Left renal cortex interstitium (tissue), 4 donors: ENCODE results near the gene DLX5. TPM values are rescaled to one million over a fixed set of nuclear protein-coding genes. Genes with fewer than 3 reads are reported as not detected.

Source experiments
- DNase-seq, 4 donors: peaks; one replicate each; pipeline ENCODE4 v3.0.0-alpha.2; 2013; ENCODE audit warnings: low read depth in 4 of 4, low spot score in 2 of 4, missing footprints in 1 of 4
- polyA plus RNA-seq, 4 donors: library from polyadenylated mRNA; unstranded; fragments of 120-200 nt; gene quantifications; one replicate each; pipeline ENCODE4 v1.2.1, GENCODE V29; 2013; ENCODE audit not compliant: insufficient read length in 4 of 4

The DLX5 gene
- polyA plus RNA-seq, 4 donors = 0.13 TPM; not detected in 3

DNA sequence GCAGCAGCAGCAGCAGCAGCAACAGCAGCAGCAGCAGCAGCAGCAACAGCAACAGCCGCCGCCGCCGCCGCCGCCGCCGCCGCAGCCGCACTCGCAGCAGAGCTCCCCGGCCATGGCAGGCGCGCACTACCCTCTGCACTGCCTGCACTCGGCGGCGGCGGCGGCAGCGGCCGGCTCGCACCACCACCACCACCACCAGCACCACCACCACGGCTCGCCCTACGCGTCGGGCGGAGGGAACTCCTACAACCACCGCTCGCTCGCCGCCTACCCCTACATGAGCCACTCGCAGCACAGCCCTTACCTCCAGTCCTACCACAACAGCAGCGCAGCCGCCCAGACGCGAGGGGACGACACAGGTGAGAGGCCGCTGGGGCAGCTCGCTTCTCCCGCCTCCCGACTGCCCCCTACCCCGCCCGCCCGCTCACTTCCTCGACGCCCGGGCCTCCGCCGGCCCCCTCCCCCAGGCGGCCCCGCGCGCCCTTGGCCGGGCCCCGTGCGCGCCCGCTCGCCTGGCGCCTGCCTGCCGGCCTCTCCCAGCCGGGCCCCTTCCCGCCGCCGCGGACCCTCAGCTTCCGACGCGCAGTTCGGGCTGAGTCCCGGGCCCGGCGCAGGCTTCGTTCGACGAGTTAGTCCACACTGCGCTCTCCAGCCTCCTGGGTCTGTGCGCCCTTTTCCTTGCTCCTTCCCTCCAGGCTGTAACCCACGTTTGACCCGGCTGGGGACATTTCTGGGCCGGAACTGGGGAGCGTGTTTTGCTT lies 18.4 kb downstream of the DLX5 start:
- no peak for DNase-seq

DNA sequence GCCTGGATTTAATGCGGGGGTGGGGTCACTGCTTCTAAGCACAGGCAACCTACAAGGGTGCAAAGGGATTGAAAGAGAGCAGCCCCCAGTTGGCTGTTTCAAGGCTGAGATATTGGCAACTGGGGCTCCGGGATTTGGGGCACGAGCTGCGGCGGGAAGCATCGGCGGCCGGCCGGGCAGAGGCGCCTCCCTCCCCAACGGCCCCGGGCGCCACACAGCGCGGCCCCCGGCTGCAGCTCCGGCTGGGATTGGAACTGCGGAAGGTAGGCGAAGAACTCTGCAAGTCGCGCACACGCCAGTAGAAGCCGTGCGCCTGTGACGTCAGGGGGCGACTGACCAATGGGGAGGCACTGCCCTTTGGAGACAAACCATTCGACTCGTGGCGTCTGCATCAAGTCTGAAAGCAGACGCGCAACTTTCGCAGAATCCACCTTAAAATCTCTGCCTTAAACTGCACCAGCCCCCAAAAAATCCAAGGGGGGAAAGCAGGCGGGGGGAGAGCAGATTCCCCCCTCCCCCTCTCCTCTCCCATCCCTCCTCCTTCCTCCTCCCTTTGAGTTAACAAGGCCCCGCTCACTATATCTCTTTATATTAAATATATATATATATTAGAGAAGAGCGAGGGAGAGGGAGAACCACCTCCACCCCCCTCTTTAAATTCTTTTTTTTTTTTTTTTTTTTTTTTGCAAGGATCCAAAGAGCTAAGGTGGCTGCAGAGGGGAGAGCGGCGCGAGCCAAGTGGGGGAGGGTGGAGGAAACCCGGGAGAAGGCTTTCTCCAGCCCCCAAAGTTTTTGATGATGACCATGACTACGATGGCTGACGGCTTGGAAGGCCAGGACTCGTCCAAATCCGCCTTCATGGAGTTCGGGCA lies 19.2 kb downstream of the DLX5 start, which contains the start of gene DLX6:
TSS of gene DLX6 (plus strand) at position 371 of the 872 bp plus-strand sequence. CDS start at position 796, 425 bp downstream.
- DNase-seq = no peak

DNA sequence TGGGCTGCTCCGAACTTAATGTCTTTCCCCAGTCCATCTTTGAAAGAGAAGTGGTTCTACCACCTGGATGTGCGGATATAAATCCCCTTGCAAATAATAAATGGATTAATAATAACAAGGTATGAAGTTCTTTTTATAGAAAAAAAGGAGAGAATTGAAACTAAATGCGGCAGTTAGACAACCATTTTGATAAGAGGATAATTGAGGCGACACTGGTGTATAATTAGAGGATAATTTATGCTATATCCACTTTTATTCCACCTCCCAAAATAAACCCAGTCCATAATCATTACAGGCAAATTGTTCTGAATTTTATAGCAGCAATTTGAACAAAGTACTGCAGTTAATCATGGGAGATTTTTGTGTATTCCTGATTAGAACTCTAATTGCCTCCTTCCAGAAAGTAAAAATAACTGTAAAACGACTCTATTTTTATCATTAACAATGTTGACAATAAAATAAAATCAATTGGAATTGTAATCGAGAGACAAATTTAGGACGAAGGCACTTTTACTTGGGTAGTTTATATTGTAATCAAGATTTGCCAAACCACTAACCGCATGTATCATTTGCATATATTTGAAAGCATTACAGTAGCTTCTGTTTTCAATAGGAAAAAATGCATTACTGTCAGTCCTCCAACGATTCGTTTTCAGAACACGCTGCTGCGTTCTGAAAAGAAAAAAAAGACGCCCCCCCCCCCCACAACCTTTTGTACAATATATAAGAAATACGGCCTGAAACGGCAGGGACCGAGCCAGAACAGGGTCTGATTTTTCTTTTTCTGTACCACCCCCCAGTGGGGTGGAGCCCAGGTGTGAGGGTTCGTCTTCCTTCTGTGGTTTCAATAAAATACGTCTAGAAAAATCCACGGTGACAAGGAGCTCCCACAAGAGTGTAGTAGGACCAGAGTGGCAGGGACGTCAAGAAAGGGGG lies 20.1 kb downstream of the DLX5 start:
- no peak for DNase-seq

DNA sequence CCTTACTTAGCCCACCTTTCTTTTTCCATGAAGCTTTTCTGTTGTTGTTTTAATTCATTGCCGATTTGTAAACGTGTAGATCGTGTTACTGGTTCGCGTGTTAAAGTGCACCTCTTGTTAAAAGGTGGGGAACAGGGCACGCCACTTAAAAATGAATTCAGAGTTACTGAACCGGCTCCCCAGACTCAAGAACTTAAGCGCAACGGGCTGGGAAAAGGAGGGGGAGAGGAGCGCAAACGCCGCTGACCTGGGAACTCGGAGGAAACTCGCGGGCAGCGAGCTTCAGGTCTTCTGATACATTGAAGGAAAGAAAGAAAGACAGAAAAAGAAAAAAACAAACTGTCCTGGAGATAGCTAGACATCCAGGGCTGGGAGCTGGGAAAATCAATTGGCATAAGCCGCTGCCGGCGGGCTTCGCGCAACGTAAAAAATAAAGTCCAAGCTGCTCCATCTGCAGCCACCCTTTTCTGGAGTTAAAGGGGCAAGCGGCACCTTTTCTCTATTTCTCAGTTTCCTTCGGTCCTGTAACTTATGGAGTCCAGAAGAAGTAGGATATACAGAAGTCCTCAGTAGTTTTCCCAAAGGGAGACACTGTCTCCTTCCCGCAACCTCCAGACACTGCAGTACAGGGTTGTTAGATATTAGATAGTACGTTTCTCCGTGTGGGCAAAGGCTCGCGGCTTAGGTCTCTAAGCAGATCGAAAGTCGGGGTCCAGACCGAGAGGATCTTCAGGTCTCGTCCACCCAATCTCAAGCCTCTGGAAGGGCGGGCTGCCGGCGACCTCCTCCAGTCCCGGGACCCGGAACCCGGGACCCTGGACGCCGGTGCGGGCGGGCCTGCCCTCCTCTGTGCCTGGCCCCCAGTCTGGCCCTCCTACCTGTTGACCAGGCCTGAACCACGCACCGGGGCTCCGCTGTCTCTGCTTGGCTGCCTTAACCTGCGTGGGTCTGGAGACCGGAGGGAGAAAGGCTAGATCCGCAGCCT lies 21.1 kb downstream of the DLX5 start:
- no peak for DNase-seq

DNA sequence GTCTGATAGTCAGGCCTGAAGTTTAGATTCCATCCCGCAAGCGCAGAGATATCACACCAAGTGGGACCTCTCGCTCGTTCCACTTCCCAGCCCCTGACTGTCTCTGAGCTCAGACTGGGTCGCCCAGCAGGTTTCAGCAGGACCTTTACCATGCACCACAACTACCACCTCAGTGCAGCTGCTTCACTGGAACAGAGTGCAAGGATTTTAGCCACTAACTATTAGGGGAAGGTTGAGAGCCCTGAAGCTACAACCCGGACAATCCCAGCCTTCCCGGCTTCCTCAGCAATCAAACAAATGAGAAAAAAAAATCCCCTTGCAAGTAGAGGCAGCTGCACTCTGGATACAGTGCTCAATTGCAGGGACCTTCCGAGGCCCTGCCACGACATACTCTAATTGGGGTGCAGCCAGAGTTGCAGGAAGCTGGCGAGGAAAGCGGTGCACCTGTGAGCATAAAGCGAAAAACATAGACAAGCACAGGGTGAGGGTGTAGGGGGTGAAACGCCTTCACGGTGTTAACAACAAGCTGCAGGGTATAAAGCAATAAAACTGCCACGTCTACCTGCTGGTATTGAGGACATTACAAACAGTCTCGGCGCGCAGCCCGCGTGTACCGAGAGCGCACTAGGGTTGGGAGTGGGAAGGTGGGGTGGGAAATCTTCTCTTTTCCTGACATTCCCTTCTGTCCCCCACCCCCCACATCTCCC lies 21.9 kb downstream of the DLX5 start:
- DNase-seq = no peak

DNA sequence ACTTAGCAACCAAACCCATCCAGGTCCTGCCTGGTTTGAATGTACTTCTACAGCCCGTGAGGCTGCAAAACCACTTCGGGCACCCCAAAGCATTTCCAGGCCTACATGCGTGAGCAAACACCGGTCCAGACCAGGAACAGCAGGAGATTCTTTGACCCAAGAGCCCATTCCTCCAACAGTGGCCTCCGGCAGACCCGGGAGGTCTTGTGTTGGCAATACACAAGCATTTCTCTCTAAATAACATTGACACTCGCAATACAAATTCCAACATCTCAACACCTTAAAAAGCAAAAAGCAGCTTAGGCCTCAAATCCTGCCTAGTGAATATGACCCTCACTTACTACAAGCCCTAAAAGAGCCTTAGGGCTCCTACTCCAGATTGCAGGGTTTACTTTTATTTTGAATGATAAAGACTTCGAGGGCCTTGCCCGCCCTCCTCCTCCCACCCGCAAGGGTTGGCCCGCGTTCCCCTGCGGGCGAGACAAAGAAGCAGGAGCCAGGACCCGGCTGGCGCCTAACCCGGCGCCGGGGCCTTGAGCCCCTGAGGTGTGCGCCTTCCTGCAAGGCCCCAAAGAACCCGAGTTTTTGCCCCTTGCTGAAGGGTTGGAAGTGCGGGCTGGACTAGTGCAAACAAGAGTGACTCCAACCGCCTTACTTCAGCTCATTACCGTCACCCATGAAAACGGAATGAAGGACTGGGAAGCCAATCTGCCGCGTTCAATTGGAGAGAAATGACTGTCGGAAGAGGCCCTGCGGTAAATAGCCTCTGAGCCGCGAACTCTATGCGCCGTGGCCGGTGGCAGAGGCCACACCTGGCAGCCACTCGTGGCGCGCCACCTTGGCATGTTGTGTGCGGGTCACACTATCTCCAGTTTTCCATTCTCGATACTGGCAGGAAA lies 22.7 kb downstream of the DLX5 start:
- DNase-seq = no peak

DNA sequence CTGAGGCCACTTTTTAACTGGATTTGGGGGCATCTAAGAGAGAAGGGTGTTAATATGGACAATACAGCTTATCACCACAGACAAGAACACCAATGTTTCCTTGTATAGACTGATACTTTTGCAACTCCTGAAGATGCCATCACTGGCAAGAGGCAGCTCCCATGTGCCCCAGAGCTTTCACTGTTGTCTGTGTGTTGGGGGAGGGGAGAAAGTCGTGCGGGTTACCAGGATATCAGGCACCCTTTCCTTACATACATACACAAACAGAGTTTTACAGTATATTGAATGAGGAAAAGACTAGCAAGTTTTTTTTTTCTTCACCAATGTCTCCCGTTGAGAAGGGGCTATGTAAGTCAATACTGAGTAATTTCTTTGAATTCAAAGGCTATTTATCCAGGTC lies 23.4 kb downstream of the DLX5 start:
- no peak for DNase-seq

DNA sequence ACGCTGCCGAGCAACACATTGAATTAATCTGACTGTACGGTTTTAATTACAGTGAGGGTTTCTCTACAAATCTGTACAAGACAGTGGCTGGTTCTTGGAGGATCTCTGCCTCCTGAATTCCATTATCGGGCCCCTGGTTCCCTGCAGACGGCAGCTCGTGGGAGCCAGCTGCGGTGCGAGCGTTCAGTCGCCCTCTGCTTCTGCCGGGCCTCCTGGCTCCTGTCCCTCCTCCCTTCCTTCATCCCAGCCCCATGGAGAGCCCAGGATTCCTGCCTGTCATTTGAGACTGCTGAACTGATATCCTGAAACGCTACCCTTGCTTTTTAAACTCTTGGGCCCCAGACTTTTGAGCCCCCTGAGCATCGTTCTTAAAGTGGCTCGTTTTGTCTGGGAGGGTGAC lies 25.9 kb downstream of the DLX5 start:
- DNase-seq = no peak

DNA sequence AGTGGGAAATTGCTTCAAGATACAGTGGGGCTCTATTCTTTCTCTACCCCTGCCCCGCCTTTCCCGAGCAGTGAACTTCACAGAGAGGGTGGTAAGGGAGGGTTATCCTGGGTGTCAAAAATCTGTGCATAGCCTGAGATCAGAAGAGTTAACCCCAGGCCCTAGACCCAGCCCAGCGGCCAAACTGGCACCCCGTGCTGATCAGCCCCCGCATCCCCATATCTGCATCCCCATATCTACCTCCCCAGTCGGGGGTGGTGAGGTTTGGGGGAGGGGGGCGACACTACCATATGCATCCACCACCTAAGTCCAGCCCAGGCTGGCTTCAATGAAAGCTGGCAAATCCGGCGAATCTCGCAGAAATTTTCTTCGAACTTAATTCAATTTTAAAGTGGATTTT lies 26.3 kb downstream of the DLX5 start:
- no peak for DNase-seq

DNA sequence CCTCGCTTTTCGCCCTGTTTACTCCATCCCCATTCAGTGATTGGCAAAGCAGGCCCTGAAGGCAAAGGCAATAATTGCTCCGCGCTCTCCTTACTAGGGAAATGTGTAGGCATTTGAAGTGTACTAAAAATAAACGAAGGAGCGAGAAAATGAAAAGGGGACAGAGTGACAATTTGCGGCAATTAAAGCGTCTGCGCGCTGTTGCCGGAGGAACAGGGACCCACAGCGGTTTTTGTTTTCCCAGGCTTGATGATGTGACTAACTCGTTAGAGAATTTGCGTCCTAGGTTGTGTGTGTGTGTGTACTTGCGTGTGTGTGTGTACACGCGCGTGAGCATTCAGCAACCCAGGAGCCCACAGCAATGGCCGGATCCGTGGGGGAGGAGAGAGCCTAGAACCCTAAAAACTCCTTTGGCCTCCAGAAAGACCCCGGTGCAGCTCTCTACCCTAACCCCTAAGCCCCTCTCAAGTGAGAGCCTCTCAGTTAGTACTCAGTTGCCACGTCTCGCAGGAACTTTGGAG lies 27.1 kb downstream of the DLX5 start:
- no peak for DNase-seq

DNA sequence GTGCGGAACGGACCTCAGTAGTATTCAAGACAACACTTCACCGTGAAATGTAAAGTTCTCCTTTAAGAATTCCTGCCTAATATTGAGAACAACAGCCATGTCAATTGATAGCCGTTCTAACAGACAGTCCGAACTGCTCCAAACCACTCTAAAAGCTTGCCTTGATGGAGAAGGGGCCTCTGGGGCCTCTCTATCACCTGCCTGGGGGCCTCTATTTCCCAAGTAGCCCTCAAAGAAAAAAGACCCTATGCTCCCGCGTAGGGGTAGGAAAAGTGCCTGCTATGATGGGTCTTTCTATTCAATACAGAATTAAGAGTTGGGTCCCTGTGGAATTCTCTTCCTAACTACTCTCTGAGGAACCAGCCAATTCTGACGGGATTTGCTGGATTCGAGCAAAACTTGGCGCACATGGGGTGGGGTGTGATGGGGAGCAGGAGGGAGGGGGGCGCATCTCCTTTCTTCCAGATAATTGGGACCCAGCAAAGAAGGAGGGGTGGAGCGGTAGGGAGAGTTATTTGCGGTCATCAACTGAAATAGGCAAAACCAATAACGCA lies 27.6 kb downstream of the DLX5 start:
- DNase-seq = no peak

DNA sequence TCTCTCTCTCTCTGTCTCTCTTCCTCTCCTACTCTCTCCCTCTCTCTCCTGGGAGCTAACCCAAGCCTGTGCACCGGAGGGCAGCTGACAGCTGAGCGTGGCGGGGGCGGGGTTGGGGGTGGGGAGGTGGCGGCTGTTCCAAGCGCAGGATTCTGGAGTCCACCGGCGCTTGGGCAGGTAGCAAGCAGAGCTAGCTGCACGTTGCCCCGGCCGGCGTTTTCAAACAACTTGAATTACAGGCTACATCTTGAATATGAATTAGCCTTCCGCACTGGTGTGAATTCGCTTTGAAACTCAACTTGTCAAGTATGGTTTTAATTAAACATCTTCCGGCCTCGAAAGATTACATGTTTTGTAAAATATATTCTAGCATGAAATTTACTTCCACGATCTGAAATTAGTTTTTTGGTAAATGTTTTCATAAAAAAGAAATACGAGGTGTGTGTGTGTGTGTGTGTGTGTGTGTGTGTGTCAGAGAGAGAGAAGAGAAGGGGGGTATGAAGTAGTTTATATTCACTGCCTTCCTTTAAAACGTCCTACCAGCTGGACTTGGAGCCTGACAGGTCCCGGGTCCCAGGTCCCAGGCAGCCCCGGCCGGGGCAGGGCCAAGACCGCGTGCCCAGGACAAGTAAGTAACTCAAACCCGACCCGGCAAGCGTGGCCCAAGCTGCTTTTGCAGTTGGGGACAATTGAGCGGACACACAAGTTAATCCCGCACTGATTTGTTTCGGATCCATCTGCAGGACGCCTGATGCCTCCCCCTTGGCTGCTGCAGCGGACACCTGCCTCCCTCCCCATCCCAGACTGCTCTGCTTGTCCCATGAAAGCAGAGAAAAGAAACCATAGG lies 28.3 kb downstream of the DLX5 start:
- DNase-seq = no peak

DNA sequence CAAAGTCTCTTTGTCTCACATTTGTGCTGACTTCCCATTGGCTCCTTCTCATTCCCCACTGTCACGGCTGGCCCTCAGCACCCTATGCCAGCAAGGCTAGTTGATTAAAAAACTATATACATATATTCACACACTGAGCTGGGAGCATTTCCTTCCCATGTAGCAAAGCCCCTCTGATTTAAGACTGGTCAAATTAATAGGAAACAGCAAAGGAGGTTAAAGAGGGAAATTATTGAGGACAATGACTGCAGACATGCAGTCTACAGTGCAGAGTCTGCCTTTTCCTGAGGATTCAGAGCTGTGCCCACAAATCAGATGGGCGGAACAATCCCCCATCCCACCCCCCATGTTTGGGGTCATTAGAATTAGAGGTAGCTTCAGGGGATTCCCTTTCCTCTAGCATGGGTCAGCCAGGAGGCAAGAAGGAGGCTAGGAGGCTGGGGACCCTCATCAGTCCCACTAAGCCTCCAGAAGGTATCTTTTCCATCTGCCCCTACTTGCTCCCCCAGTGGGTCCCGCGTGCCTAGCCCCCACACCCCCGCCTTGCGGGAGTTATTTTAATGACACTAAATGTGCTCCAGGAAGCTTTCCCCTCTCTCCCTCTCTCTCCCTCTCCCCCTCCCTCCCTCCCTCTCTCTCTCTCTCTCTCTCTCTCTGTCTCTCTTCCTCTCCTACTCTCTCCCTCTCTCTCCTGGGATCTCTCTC lies 29.1 kb downstream of the DLX5 start:
- no peak for DNase-seq

DNA sequence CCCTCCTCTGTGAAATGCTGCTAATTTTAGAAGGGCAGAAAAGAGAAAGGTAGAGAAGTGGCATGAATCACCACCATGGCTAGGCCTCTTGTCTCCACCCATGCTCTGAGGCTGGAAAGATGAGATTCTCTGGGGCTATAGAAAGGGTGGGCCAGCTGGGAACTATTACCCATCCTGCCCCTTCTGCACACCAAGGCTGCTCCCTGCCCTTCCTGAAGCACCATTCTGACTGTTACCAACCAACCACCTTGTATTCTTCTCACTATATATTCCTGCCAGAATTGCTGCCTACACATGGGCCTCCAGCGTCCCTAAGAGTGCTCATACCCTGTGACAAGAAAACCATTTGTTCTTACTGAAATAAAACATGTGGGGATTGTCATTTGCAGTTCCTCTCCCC lies 30.7 kb downstream of the DLX5 start:
- no peak for DNase-seq

DNA sequence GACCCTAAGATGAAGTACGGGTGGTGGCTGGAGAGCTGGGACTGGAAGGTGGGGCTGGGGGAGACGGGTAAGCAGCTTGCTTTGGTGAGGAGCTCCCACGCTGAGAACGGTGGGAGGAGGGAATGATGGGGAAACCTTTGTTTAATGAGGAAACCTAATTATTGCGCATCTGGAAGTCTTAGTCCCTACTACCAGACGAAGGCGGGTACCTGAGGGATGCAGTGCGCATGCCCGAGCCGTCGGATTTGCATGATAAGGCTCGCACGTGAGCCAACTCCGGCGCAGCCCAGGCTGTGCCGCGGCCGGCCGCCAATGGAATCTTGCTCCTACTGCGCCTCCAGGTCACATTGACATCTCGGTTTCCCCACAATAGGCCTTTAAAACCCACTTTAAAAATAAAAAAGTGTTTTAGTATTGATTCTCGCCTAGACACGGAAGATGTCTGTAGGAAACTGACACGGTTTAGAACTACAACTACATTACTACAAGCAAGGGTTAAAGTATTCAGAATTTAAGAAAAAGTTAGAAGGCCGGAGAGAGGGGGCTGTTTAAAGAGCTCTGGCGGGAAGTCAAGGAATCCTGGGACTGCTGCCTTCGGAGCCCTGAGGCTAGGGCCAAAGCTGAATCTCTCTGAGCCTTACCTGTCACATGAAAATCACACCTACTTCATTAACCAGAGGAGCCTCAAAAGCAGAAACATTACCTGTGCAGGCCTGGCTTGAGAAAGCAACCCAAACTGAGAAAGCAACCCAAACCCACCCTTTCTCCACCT lies 31.4 kb downstream of the DLX5 start:
- no peak for DNase-seq
